ENCODE data around the gene COPB2. TPM values are rescaled to one million over a fixed set of nuclear protein-coding genes. Genes with fewer than 3 reads are reported as not detected.

Gene COPB2
- polyA plus RNA-seq, 1 of the 3 experiments (the other 2 are of a cell fraction) = 69.7 TPM

DNA sequence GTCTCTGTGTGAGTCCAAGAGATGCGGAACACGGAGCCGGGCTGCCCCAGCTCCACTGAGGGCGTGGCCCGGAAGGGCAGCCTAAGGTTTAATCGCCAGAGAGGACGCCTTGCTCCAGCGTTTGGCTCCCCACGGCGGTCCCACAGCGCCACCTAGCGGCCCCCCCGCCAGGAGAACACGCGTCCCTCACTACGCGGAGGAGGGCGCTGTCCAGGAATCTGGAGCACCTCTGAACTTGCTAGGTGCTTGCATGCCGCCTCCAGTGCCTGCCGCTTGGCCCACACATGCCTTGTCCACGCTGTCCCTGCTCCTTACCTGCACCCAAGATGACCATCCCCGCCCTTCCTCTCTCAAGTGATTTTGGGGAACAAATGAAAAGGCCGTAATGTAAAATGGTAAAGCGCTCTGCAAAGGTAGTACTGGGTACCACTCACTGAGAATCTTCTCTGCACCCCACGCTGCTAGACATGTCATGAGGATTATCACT, 60.0 kb downstream of the COPB2 start (continued):
- TF ChIP-seq, protein P1, sequence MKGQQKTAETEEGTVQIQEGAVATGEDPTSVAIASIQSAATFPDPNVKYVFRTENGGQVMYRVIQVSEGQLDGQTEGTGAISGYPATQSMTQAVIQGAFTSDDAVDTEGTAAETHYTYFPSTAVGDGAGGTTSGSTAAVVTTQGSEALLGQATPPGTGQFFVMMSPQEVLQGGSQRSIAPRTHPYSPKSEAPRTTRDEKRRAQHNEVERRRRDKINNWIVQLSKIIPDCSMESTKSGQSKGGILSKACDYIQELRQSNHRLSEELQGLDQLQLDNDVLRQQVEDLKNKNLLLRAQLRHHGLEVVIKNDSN (IDR thresholded peaks at IDR 0.05; ENCODE audit: borderline replicate concordance, low read depth) = no peak
- no peak for TF ChIP-seq TAF1 (IDR thresholded peaks at IDR 0.05; ENCODE audit: borderline replicate concordance, low read depth, low read length)
- peak; percentile 97 for TF ChIP-seq SMC3 (IDR thresholded peaks at IDR 0.05; ENCODE audit: low read depth, low read length)
- TF ChIP-seq SIN3A (IDR thresholded peaks at IDR 0.05; ENCODE audit: borderline replicate concordance, low read depth, low read length) = peak; percentile 29; the same call in 1 of the 2 replicates
- TF ChIP-seq FOXJ3 (CRISPR knock-in tag; IDR thresholded peaks at IDR 0.05) = no peak
- TF ChIP-seq GABPA (IDR thresholded peaks at IDR 0.05; ENCODE audit: low read depth) = no peak
- TF ChIP-seq, protein P2, sequence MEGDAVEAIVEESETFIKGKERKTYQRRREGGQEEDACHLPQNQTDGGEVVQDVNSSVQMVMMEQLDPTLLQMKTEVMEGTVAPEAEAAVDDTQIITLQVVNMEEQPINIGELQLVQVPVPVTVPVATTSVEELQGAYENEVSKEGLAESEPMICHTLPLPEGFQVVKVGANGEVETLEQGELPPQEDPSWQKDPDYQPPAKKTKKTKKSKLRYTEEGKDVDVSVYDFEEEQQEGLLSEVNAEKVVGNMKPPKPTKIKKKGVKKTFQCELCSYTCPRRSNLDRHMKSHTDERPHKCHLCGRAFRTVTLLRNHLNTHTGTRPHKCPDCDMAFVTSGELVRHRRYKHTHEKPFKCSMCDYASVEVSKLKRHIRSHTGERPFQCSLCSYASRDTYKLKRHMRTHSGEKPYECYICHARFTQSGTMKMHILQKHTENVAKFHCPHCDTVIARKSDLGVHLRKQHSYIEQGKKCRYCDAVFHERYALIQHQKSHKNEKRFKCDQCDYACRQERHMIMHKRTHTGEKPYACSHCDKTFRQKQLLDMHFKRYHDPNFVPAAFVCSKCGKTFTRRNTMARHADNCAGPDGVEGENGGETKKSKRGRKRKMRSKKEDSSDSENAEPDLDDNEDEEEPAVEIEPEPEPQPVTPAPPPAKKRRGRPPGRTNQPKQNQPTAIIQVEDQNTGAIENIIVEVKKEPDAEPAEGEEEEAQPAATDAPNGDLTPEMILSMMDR (IDR thresholded peaks at IDR 0.05) = peak; percentile 99
- TF ChIP-seq GATA2 (CRISPR knock-in tag; IDR thresholded peaks at IDR 0.05) = no peak

GRCh38 chr3:139328356-139328755, 61.1 kb downstream of the COPB2 start:
- Histone ChIP-seq H4K20me1 (ENCODE audit: insufficient read depth) (no peaks in the 10 kb centered on the region), H3K4me1 (ENCODE audit: control insufficient read depth in 1 of 2, insufficient read depth in 2 of 2, low read depth in 1 of 2, low read length in 1 of 2) (peaks cover 0 to 5% of the 10 kb centered on the region in 2 experiments; a peak in 1 of 4 replicates), H3K9me2 (no peaks in the 10 kb centered on the region), H3K27me3 (ENCODE audit: insufficient read depth) (peaks cover 11% of the 10 kb centered on the region; the same call in 1 of the 2 replicates), H2AFZ (ENCODE audit: low read depth) (no peak overlapping the region), H3K4me2 (no peak overlapping the region), H3K36me3 (replicated peaks in 1 of 2; ENCODE audit: control insufficient read depth in 1 of 2, insufficient read depth in 2 of 2, low read length in 1 of 2) (no peaks in the 10 kb centered on the region), H3K9me3 (no peaks in the 10 kb centered on the region), H3F3A (replicated peaks; ENCODE audit: insufficient read depth) (no peaks in the 10 kb centered on the region), H3K79me2 (ENCODE audit: insufficient read depth) (no peaks in the 10 kb centered on the region), H3K4me3 (ENCODE audit: low read depth in 2 of 2, low read length in 1 of 2) (no peak overlapping the region), H3K9ac (no peak overlapping the region), H3K27ac (ENCODE audit: low read depth in 2 of 2, low read length in 1 of 2) (no peak overlapping the region)
- TF ChIP-seq RXRA (IDR thresholded peaks at IDR 0.05; ENCODE audit: borderline replicate concordance, low read depth) (no peak), NFIC (IDR thresholded peaks at IDR 0.05; ENCODE audit: borderline replicate concordance) (no peak), TAF1 (IDR thresholded peaks at IDR 0.05; ENCODE audit: borderline replicate concordance, low read depth, low read length) (no peak), RAD21 (IDR thresholded peaks at IDR 0.05; ENCODE audit: low read length) (no peak), SIN3A (IDR thresholded peaks at IDR 0.05; ENCODE audit: borderline replicate concordance, low read depth, low read length) (no peak), ELF1 (IDR thresholded peaks at IDR 0.05) (no peak), FOSL2 (IDR thresholded peaks at IDR 0.05; ENCODE audit: borderline replicate concordance, low read depth) (no peak), FOXJ3 (CRISPR knock-in tag; IDR thresholded peaks at IDR 0.05) (no peak), EP300 (IDR thresholded peaks at IDR 0.05; ENCODE audit: borderline replicate concordance in 1 of 2, low read depth in 1 of 2, low read length in 1 of 2) (no peak), MEF2A (IDR thresholded peaks at IDR 0.05; ENCODE audit: borderline replicate concordance, low read depth) (no peak), GATA2 (CRISPR knock-in tag; IDR thresholded peaks at IDR 0.05) (no peak), NRF1 (IDR thresholded peaks at IDR 0.05; ENCODE audit: low read depth, low read length) (no peak), ZBTB33 (IDR thresholded peaks at IDR 0.05; ENCODE audit: borderline replicate concordance, low read depth) (no peak), YY1 (IDR thresholded peaks at IDR 0.05; ENCODE audit: low read depth) (no peak), MXI1 (IDR thresholded peaks at IDR 0.05; ENCODE audit: low read depth, low read length) (no peak)
- no peak for DNase-seq
- POLR2A ChIA-PET = no interaction called here
- CTCF ChIA-PET = interaction anchor here (0.8 to 6.0 kb wide), 34 partner anchors 10 to 734 kb away, joined by 3 to 166 read pairs (median 5); partner anchors contain the start of genes FOXL2 and FOXL2NB
- WGBS (ENCODE audit: low lambda C conversion rate) = 78% methylated on average over 2 of the region's 4 CpGs

Measured in SK-N-SH (cell line).